EH (cell line): ENCODE measurements around the gene SPECC1.
A peak's percentile ranks its signal among the peaks of the same experiment; 100 is the strongest.
"Not testable (repeated sequence)": the region's sequence is repeated elsewhere in the genome, so short reads cannot be mapped to it uniquely, and the experiment has no call there.

Experiments
- DNase-seq: peaks from one replicate; pipeline ENCODE4 v3.0.0-alpha.2; 2015; ENCODE audit warnings: low read depth

SPECC1 gene

DNA sequence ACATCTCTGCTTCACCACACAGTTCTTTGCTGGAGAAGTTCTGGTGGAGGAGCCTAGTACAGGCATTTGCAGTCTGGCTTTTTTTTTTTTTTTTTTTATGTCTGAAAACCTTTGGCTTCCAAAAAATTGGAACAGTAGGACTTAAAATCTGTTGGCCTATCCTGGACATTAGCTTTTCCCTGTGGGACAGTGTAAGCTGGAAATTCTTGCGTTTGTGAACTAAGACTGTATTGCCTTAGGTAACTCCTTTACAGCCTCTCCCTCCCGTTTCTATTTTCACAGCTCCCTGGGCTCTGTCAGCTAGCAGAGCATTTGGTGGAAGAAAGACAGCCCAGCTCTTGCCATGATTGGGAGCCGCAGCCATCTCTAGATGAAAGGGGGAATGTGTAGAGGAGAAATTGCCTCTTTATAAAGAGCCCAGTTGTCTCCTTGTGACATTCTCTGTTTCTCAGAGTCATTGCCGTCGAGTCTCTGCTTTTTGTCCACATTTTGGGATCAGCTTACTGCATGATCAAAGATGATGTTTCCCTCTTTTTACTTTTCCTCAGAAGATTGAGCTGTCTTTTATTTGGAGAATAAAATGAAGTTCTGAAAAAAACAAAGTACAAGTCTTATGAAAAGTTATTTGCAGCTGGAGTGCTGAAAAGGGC, 227.5 kb downstream of the SPECC1 start:
- no peak for DNase-seq

- not testable (repeated sequence) for DNase-seq
Observed at GRCh38 chr17:20239776-20240175, 230.6 kb downstream of the SPECC1 start.

DNA sequence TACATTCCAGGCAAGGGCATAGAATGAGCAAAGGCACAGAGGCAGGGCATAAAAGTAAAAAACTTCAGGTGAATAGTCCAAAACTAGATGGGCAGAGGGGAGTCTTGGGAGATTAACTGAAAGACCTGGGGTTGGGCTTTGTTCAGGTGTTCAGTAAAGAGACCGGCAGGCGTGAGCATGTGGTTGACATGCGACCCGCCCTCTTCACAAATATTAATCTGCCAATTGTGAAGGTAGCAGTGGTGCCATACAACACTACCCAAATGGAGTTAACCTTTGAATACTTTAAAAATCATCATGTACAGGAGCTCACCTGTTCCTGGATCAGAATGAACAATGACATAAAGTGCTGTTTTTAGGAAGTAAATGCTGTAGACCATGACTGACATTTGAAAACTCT, 232.7 kb downstream of the SPECC1 start:
- DNase-seq = no peak

DNA sequence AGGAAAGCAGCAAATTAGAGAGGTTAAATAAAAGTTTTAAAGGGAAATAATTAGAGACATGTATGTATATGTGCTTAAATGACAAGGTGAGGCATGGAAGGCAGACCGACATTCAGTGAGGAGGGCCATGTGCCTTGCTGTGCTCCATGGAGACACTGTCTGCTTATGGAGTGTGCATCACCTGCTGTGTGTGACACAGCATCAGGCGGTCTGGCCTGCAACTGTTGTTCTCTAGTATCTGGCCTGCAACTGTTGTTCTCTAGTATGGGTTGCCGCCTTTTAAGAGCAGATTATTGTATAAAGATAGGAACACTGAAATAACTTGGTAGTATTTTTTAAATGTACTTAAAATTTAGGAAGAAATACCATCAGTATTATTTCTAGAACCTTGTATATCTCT, 233.1 kb downstream of the SPECC1 start:
- DNase-seq = no peak

DNA sequence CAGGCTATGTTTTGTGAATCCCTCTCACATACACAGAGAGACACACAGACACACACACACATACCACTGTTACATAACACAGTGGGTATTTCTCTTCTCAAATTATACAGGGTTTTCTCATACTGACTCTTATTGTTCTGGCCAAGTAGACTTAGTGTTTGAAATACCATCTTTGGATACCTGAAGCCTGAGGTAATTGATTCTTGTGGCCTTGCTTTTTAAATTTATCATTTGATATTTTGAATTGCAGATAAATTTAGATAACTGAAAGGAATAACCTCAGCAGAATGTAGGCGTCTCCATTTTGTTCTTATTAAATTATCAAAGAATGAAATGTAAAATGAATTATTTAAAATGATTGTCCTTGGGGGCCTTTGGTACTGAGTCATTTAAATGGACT, 234.4 kb downstream of the SPECC1 start:
- no peak for DNase-seq

DNA sequence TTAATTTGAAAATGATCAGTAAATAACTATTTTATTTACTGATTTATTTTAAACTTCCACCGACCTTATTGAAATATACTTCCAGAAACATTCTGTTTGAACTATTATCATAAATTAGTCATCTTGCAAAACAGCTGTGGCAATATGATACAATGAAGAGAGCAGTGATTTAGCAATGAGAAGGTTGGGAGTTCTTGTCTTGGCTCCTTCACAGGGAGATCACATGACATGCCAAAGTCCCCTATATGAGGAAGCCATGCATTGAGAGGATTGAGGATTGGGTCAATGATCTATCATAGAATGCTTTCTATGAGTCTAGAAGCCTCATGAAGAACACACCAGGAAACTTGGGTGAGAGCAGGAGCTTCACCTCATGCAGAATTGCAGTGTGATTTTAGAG, 235.5 kb downstream of the SPECC1 start:
- DNase-seq = no peak

DNA sequence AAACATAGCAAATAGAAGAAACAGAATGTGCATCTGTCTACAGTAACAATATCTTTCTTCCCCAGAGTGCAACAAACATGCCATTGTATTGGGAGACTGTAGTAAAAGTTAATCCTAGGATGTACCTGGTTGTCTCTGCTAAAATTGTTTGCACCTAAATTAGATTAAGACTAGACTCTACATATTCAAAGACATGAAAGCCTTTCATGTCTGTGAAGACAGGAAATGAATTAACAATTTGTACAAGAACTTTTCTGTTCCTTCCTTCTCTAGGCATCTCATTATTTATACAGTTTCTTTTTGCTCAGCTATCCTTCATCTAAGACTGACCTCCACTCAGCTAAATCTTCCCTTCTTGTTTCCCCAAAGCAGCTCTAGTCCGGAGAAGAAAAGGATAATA, 237.5 kb downstream of the SPECC1 start:
- DNase-seq = no peak

DNA sequence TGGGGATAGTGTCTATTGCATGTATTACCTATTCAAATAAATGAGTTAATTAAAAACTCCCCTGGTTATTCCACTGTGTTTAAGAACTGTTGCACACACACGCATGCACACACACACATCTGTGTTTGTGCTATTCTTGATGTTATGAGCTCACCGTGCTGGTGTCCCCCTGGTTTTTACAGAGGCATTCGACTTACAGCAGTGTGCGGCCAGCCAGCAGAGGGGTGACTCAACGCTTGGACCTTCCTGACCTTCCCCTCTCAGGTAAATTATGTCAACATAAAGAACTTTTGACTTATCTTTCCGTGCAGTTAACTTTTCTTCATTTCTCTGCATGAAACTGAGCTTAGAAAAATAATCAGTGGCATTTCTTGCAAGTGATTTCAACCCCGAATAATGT, 244.2 kb downstream of the SPECC1 start:
- no peak for DNase-seq

DNA sequence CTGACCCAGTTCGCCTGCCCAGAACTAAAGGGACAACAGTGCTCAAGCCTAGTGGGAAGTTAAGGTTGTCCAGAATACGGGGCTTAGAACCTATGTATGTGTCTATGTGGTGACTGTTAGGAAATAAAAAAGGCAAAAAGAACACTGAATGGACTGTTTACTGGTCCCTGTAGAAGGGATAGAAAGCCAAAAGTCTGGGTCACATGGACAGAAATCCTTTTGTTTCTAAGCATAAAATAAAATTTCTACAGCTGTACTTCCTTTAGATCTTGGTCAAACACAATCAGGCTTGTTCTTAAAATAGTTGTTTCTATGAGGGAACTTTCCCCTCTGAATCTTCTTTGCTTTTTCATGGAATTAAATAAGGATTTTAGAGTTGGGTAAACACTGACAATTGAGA, 245.4 kb downstream of the SPECC1 start:
- no peak for DNase-seq

DNA sequence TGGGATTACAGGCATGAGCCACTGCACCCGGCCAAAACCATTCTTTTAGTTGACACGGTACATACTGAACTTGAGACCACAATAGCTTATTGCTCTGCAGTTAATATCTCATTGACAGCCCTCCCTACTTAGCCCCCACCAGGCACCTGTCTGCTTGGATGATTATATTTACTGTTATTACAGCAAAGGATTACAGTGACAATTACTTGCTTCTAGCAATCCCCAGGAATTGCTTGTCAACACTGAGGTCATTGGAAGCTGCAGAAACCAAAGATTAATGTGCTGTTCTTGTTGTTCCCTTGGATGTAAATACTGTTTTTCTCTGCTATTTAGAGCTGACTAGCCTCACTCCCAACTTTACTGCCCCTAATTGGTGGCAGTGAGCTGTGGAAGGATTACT, 247.0 kb downstream of the SPECC1 start:
- no peak for DNase-seq

GRCh38 chr17:20257008-20257407, 247.8 kb downstream of the SPECC1 start:
- no peak for DNase-seq

DNA sequence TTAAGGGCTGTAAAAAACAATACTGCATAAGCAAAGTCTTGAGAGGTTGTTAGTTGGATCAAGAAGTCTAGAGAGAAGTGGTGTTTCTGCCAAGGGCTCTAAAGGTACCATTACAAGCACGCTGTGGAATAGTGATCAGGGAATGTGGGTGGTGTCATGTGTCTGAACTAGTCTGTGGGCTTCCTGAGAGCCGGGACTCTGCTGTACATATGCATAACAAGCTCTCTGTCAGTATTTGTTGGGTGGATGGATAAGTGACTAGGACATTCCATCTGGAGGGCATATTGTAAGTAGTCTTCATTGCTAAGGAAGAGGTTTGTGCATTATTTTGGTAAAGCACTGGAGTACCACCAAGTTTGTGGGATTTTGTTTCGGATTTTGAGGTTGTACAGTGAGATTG, 248.6 kb downstream of the SPECC1 start:
- no peak for DNase-seq

GRCh38 chr17:20259668-20260067, 250.5 kb downstream of the SPECC1 start:
- no peak for DNase-seq

DNA sequence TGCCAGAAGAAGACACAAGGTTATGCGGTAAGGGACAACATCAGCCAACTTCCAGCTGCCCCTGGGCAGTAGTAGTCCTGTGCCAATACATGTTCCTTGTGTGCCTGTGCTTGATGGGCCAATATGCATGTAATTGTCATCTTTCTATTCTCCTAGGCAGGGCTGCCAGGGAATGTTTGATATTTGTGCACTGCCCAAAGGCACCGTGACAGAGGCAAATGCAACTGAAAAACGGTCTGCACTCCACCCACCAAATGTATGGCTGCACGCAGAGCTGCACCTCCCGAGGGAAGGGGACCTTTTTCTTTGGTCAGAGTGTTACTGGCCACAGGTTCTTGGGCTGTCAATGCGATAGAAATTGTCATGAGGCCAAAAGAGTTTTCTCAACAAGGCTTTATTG, 251.1 kb downstream of the SPECC1 start:
- no peak for DNase-seq

GRCh38 chr17:20262226-20263114, 253.3 kb downstream of the SPECC1 start:
- no peak for DNase-seq

- not testable (repeated sequence) for DNase-seq
Observed at GRCh38 chr17:20263115-20263433, 253.9 kb downstream of the SPECC1 start.

DNA sequence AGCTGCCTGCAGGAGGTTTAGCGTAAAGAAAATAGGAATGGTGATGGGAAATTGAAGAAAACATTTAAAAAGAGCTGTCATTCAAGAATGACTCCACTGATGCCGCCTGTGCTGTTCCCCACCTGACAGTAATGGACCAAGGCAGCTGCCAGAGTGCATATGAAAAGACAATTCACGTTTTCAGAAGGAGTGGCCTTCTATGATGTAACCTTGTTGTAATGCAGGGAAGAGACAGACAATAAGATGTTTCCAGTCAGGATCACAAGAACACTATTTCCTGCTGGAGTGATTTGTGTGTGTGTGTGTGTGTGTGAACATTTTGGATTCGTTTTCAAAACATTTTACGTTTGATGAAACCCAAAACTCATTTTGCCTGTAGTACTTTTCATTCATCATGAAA, 254.4 kb downstream of the SPECC1 start:
- DNase-seq = peak; percentile 58

- DNase-seq = no peak
Observed at GRCh38 chr17:20264996-20265395, 255.8 kb downstream of the SPECC1 start.

GRCh38 chr17:20266806-20267458, 257.8 kb downstream of the SPECC1 start:
- DNase-seq = peak; percentile 68

- DNase-seq = no peak
Observed at GRCh38 chr17:20267459-20267842, 258.3 kb downstream of the SPECC1 start.

- no peak for DNase-seq
Observed at GRCh38 chr17:20270369-20270768, 261.2 kb downstream of the SPECC1 start.

GRCh38 chr17:20271011-20271610, 262.0 kb downstream of the SPECC1 start:
- peak; percentile 25 for DNase-seq
